ENCODE data around the gene CATSPERZ. TPM values are rescaled to one million over a fixed set of nuclear protein-coding genes. Genes with fewer than 3 reads are reported as not detected.

The CATSPERZ gene
- under 1 TPM in 2 of 4 donors, not detected in 2; 0.15 to 0.58 TPM for polyA plus RNA-seq
- long read RNA-seq, donor 1: 0 reads
- long read RNA-seq, donor 2: 0 reads
- long read RNA-seq, donor 3: 0 reads
- long read RNA-seq, donor 4: 0 reads
- long read RNA-seq, donor 5: 0 reads
- long read RNA-seq, donor 6: 0 reads
- long read RNA-seq, donor 7: 0 reads
- long read RNA-seq, donor 8: 0 reads
- long read RNA-seq, donor 9: 0 reads
- long read RNA-seq, donor 10: 0 reads

GRCh38 chr11:64299847-64300648 is at the start of gene CATSPERZ:
TSS of gene CATSPERZ (plus strand) at chr11:64300358. CDS start at chr11:64300411, 53 bp downstream.
- 2 to 7% (median 4%) methylated on average over 45 to 54 of the region's 54 CpGs for WGBS, 3 donors
- Histone ChIP-seq H3K36me3 (ENCODE audit: control insufficient read depth in 3 of 3, insufficient read depth in 2 of 3, low read depth in 1 of 3, low read length in 3 of 3) (no peaks in the 10 kb centered on the region), H3K27ac (ENCODE audit: low read depth in 1 of 3, low read length in 2 of 3) (no peak within 1 kb of the TSS), H3K27me3 (ENCODE audit: control insufficient read depth in 3 of 3, insufficient read depth in 3 of 3, low read length in 3 of 3) (peaks cover 8 to 71% (median 31%) of the 10 kb centered on the region in 3 donors), H3K9me3 (ENCODE audit: control insufficient read depth in 2 of 2, insufficient read depth in 1 of 2, low read depth in 1 of 2, low read length in 1 of 2) (no peaks in the 10 kb centered on the region), H3K4me3 (ENCODE audit: low read depth in 1 of 3, low read length in 3 of 3) (peak within 1 kb of the TSS in 2 of 3 donors; percentile 0 to 47), H3K4me1 (ENCODE audit: control insufficient read depth in 3 of 3, insufficient read depth in 2 of 3, low read depth in 1 of 3, low read length in 2 of 3) (peaks cover 0 to 27% (median 5%) of the 10 kb centered on the region in 3 donors)
- DNase-seq (peak; percentile 36 to 42), FAIRE-seq (no peak)

GRCh38 chr11:64250415-64251015 is 49.6 kb upstream of the CATSPERZ start:
- no peaks in the 10 kb centered on the region for H3K27me3 ChIP-seq (ENCODE audit: control insufficient read depth in 3 of 3, insufficient read depth in 3 of 3, low read length in 3 of 3)
- H3K36me3 ChIP-seq (ENCODE audit: control insufficient read depth in 3 of 3, insufficient read depth in 2 of 3, low read depth in 1 of 3, low read length in 3 of 3): peaks cover 5 to 35% (median 9%) of the 10 kb centered on the region in 3 donors
- DNase-seq (peak in 1 of 2 donors; percentile 48), FAIRE-seq (no peak)
- H3K9me3 ChIP-seq (ENCODE audit: control insufficient read depth in 2 of 2, insufficient read depth in 1 of 2, low read depth in 1 of 2, low read length in 1 of 2): no peaks in the 10 kb centered on the region
- 21 to 26% (median 26%) methylated on average over 10 to 13 of the region's 13 CpGs for WGBS, 3 donors
- peaks cover 0 to 41% (median 3%) of the 10 kb centered on the region in 3 donors for H3K4me1 ChIP-seq (ENCODE audit: control insufficient read depth in 3 of 3, insufficient read depth in 2 of 3, low read depth in 1 of 3, low read length in 2 of 3)
- peak overlapping the region in 2 of 3 donors; percentile 85 to 94 for H3K4me3 ChIP-seq (ENCODE audit: low read depth in 1 of 3, low read length in 3 of 3)
- H3K27ac ChIP-seq (ENCODE audit: low read depth in 1 of 3, low read length in 2 of 3): peak overlapping the region in 1 of 3 donors; percentile 85

- DNase-seq (peak; percentile 59 to 68), FAIRE-seq (no peak)
- H3K27ac ChIP-seq (ENCODE audit: low read depth in 1 of 3, low read length in 2 of 3): peak within 1 kb of the TSS; percentile 93 to 99 (median 96)
- H3K4me3 ChIP-seq (ENCODE audit: low read depth in 1 of 3, low read length in 3 of 3): peak within 1 kb of the TSS; percentile 61 to 94 (median 85)
- H3K27me3 ChIP-seq (ENCODE audit: control insufficient read depth in 3 of 3, insufficient read depth in 3 of 3, low read length in 3 of 3): no peaks in the 10 kb centered on the region
- WGBS, 3 donors: 0 to 1% (median 1%) methylated on average over 62 to 75 of the region's 75 CpGs
- peaks cover 0 to 38% (median 3%) of the 10 kb centered on the region in 3 donors for H3K4me1 ChIP-seq (ENCODE audit: control insufficient read depth in 3 of 3, insufficient read depth in 2 of 3, low read depth in 1 of 3, low read length in 2 of 3)
- H3K9me3 ChIP-seq (ENCODE audit: control insufficient read depth in 2 of 2, insufficient read depth in 1 of 2, low read depth in 1 of 2, low read length in 1 of 2): no peaks in the 10 kb centered on the region
- H3K36me3 ChIP-seq (ENCODE audit: control insufficient read depth in 3 of 3, insufficient read depth in 2 of 3, low read depth in 1 of 3, low read length in 3 of 3): peaks cover 7 to 37% (median 14%) of the 10 kb centered on the region in 3 donors
These were observed 49.0 kb upstream of the CATSPERZ start, which contains the start of gene PLCB3 for GRCh38 chr11:64251016-64251752. TSS of gene PLCB3 (plus strand) at chr11:64251530. CDS start at chr11:64251650, 120 bp downstream.

- Histone ChIP-seq H3K4me1 (ENCODE audit: control insufficient read depth in 3 of 3, insufficient read depth in 2 of 3, low read depth in 1 of 3, low read length in 2 of 3) (peaks cover 0 to 38% (median 3%) of the 10 kb centered on the region in 3 donors), H3K27ac (ENCODE audit: low read depth in 1 of 3, low read length in 2 of 3) (peak overlapping the region; percentile 93 to 99 (median 96)), H3K27me3 (ENCODE audit: control insufficient read depth in 3 of 3, insufficient read depth in 3 of 3, low read length in 3 of 3) (no peaks in the 10 kb centered on the region), H3K36me3 (ENCODE audit: control insufficient read depth in 3 of 3, insufficient read depth in 2 of 3, low read depth in 1 of 3, low read length in 3 of 3) (peaks cover 7 to 42% (median 16%) of the 10 kb centered on the region in 3 donors), H3K9me3 (ENCODE audit: control insufficient read depth in 2 of 2, insufficient read depth in 1 of 2, low read depth in 1 of 2, low read length in 1 of 2) (no peaks in the 10 kb centered on the region), H3K4me3 (ENCODE audit: low read depth in 1 of 3, low read length in 3 of 3) (peak overlapping the region; percentile 61 to 94 (median 85))
- FAIRE-seq (no peak), DNase-seq (peak in 1 of 2 donors; percentile 90)
- 0 to 1% (median 1%) methylated on average over 17 to 18 of the region's 18 CpGs for whole genome bisulfite sequencing, 3 donors
These were observed 48.5 kb upstream of the CATSPERZ start for GRCh38 chr11:64251753-64252002.

- peak overlapping the region; percentile 93 to 99 (median 96) for H3K27ac ChIP-seq (ENCODE audit: low read depth in 1 of 3, low read length in 2 of 3)
These were observed 47.9 kb upstream of the CATSPERZ start for GRCh38 chr11:64252003-64252872.

GRCh38 chr11:64253043-64253442 is 47.1 kb upstream of the CATSPERZ start:
- FAIRE-seq (no peak), DNase-seq (no peak)
- WGBS, 3 donors: 22 to 55% (median 39%) methylated on average over 8 of the region's 8 CpGs
- Histone ChIP-seq H3K27me3 (ENCODE audit: control insufficient read depth in 3 of 3, insufficient read depth in 3 of 3, low read length in 3 of 3) (no peaks in the 10 kb centered on the region), H3K4me3 (ENCODE audit: low read depth in 1 of 3, low read length in 3 of 3) (peak overlapping the region; percentile 61 to 94 (median 85)), H3K9me3 (ENCODE audit: control insufficient read depth in 2 of 2, insufficient read depth in 1 of 2, low read depth in 1 of 2, low read length in 1 of 2) (no peaks in the 10 kb centered on the region), H3K36me3 (ENCODE audit: control insufficient read depth in 3 of 3, insufficient read depth in 2 of 3, low read depth in 1 of 3, low read length in 3 of 3) (peaks cover 7 to 55% (median 22%) of the 10 kb centered on the region in 3 donors), H3K27ac (ENCODE audit: low read depth in 1 of 3, low read length in 2 of 3) (peak overlapping the region; percentile 49 to 99 (median 96)), H3K4me1 (ENCODE audit: control insufficient read depth in 3 of 3, insufficient read depth in 2 of 3, low read depth in 1 of 3, low read length in 2 of 3) (peaks cover 0 to 32% (median 3%) of the 10 kb centered on the region in 3 donors)

More at GRCh38 chr11:64252003-64252872, 47.9 kb upstream of the CATSPERZ start:
- H3K9me3 ChIP-seq (ENCODE audit: control insufficient read depth in 2 of 2, insufficient read depth in 1 of 2, low read depth in 1 of 2, low read length in 1 of 2): no peaks in the 10 kb centered on the region
- H3K4me1 ChIP-seq (ENCODE audit: control insufficient read depth in 3 of 3, insufficient read depth in 2 of 3, low read depth in 1 of 3, low read length in 2 of 3): peaks cover 0 to 38% (median 3%) of the 10 kb centered on the region in 3 donors
- FAIRE-seq: no peak
- peaks cover 7 to 47% (median 17%) of the 10 kb centered on the region in 3 donors for H3K36me3 ChIP-seq (ENCODE audit: control insufficient read depth in 3 of 3, insufficient read depth in 2 of 3, low read depth in 1 of 3, low read length in 3 of 3)
- 2 to 5% (median 4%) methylated on average over 21 to 23 of the region's 23 CpGs for WGBS, 3 donors
- DNase-seq: peak; percentile 91 to 95
- no peaks in the 10 kb centered on the region for H3K27me3 ChIP-seq (ENCODE audit: control insufficient read depth in 3 of 3, insufficient read depth in 3 of 3, low read length in 3 of 3)
- H3K4me3 ChIP-seq (ENCODE audit: low read depth in 1 of 3, low read length in 3 of 3): peak overlapping the region; percentile 61 to 94 (median 85)

- no peaks in the 10 kb centered on the region for H3K9me3 ChIP-seq (ENCODE audit: control insufficient read depth in 2 of 2, insufficient read depth in 1 of 2, low read depth in 1 of 2, low read length in 1 of 2)
- 38 to 51% (median 46%) methylated on average over 5 of the region's 5 CpGs for WGBS, 3 donors
- peak overlapping the region in 1 of 3 donors; percentile 41 for H3K27ac ChIP-seq (ENCODE audit: low read depth in 1 of 3, low read length in 2 of 3)
- FAIRE-seq: no peak
- H3K36me3 ChIP-seq (ENCODE audit: control insufficient read depth in 3 of 3, insufficient read depth in 2 of 3, low read depth in 1 of 3, low read length in 3 of 3): peaks cover 7 to 60% (median 27%) of the 10 kb centered on the region in 3 donors
- DNase-seq: no peak
- peak overlapping the region in 2 of 3 donors; percentile 85 to 94 for H3K4me3 ChIP-seq (ENCODE audit: low read depth in 1 of 3, low read length in 3 of 3)
- no peaks in the 10 kb centered on the region for H3K27me3 ChIP-seq (ENCODE audit: control insufficient read depth in 3 of 3, insufficient read depth in 3 of 3, low read length in 3 of 3)
- H3K4me1 ChIP-seq (ENCODE audit: control insufficient read depth in 3 of 3, insufficient read depth in 2 of 3, low read depth in 1 of 3, low read length in 2 of 3): peaks cover 0 to 28% (median 3%) of the 10 kb centered on the region in 3 donors
These were observed 46.7 kb upstream of the CATSPERZ start for GRCh38 chr11:64253481-64253880.

Measured in small intestine (tissue), 16 donors.